ENCODE measurements around the gene PRKN. TPM values are rescaled to one million over a fixed set of nuclear protein-coding genes. Genes with fewer than 3 reads are reported as not detected.
A peak's percentile ranks its signal among the peaks of the same experiment; 100 is the strongest.

Gene PRKN
- total RNA-seq, 4 donors from 2014 or later = 5.2 to 121 (median 6.9) TPM

GRCh38 chr6:161374971-161375873 lies 1352.3 kb downstream of the PRKN start:
- Histone ChIP-seq H3K4me3 (replicated peaks in 1 of 3) (no peak overlapping the region), H3K27ac (no peak overlapping the region), H3K4me1 (no peaks in the 10 kb centered on the region), H3K9me3 (no peaks in the 10 kb centered on the region), H3K36me3 (no peaks in the 10 kb centered on the region), H3K27me3 (no peaks in the 10 kb centered on the region)
- no peak for TF ChIP-seq POLR2A (IDR thresholded peaks at IDR 0.05)
- TF ChIP-seq, protein P1, sequence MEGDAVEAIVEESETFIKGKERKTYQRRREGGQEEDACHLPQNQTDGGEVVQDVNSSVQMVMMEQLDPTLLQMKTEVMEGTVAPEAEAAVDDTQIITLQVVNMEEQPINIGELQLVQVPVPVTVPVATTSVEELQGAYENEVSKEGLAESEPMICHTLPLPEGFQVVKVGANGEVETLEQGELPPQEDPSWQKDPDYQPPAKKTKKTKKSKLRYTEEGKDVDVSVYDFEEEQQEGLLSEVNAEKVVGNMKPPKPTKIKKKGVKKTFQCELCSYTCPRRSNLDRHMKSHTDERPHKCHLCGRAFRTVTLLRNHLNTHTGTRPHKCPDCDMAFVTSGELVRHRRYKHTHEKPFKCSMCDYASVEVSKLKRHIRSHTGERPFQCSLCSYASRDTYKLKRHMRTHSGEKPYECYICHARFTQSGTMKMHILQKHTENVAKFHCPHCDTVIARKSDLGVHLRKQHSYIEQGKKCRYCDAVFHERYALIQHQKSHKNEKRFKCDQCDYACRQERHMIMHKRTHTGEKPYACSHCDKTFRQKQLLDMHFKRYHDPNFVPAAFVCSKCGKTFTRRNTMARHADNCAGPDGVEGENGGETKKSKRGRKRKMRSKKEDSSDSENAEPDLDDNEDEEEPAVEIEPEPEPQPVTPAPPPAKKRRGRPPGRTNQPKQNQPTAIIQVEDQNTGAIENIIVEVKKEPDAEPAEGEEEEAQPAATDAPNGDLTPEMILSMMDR (IDR thresholded peaks at IDR 0.05) = no peak
- peak; percentile 29 to 34 for DNase-seq
- 58 to 69% methylated on average over 31 of the region's 32 CpGs for WGBS, 2 donors
- intact Hi-C loops (cut with DNase I) = loop anchor here (5.0 to 10.0 kb wide), 4 partner anchors 223 to 640 kb away; partner anchors contain the start of gene MAP3K4

DNA sequence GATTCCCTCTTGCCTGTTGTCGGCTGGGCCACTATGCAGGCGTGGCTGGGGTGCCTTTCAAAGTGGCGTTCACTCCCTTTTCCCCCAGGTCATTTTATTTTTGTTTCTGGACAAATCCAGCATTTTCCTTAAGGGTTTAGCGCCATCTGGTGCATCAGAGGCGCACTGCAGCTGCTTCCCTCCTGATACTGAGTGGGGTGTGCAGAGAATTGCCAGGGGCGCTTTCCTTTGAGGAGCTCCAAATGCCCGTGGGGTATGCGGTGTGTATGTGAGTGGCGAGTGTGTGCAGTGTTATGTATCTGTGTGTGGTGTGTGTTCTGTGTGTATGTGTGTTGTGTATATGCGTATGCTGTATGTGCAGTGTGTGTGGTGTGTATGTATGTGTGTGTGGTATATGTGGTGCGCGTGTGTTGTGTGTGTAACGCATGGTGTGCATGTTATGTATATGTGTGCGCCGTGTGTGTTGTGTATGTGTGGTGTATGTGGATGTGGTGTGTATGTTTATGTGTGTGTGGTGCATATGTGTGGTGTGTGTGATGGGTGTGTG lies 1353.6 kb downstream of the PRKN start:
- H3K27me3 ChIP-seq = no peaks in the 10 kb centered on the region
- 38 to 40% methylated on average over 15 of the region's 15 CpGs for WGBS, 2 donors
- DNase-seq = peak; percentile 72
- no peaks in the 10 kb centered on the region for H3K9me3 ChIP-seq
- intact Hi-C loops (cut with DNase I) = loop anchor here (2.0 to 10.0 kb wide), 4 partner anchors 222 to 639 kb away; partner anchors contain the start of gene MAP3K4
- H3K36me3 ChIP-seq = no peaks in the 10 kb centered on the region
- TF ChIP-seq, protein P1 (IDR thresholded peaks at IDR 0.05) = peak; percentile 82 to 98 (median 92)
- no peak for TF ChIP-seq POLR2A (IDR thresholded peaks at IDR 0.05)
- H3K27ac ChIP-seq = no peak overlapping the region
- H3K4me3 ChIP-seq (replicated peaks in 1 of 3) = no peak overlapping the region
- peaks cover 0 to 3% of the 10 kb centered on the region in 2 donors for H3K4me1 ChIP-seq

DNA sequence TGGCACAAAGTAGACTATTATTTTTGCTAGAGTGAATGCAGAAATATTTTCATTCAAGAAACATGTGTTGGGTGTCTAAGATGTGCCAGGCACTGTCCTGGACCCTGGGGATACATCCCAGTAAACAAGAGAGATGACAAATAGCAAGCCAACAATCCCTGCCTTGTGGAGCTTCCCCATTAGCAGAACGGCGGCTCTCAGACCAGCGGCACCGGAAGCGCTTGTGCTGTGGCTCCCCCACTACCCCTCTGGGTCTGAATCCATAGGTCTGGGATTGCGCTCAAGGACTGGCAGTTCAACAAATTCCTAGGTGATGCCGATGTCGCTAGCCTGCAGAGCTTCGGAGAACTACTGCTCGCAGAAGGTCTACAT lies 1355.2 kb downstream of the PRKN start:
- intact Hi-C loops (cut with DNase I) = loop anchor here (2.0 to 10.0 kb wide), 4 partner anchors 220 to 638 kb away; partner anchors contain the start of gene MAP3K4
- H3K27ac ChIP-seq = no peak overlapping the region
- DNase-seq = no peak
- TF ChIP-seq, protein P1 (IDR thresholded peaks at IDR 0.05) = no peak
- TF ChIP-seq POLR2A (IDR thresholded peaks at IDR 0.05) = no peak
- 92 to 93% methylated on average over 10 of the region's 10 CpGs for WGBS, 2 donors
- peaks cover 0 to 3% of the 10 kb centered on the region in 2 donors for H3K4me1 ChIP-seq
- H3K4me3 ChIP-seq (replicated peaks in 1 of 3) = no peak overlapping the region
- H3K27me3 ChIP-seq = no peaks in the 10 kb centered on the region
- H3K9me3 ChIP-seq = no peaks in the 10 kb centered on the region
- H3K36me3 ChIP-seq = no peaks in the 10 kb centered on the region

GRCh38 chr6:161370880-161371279 lies 1356.7 kb downstream of the PRKN start:
- TF ChIP-seq, protein P1 (IDR thresholded peaks at IDR 0.05) = peak; percentile 73 to 91 (median 86)
- TF ChIP-seq POLR2A (IDR thresholded peaks at IDR 0.05) = no peak
- Histone ChIP-seq H3K27ac (no peak overlapping the region), H3K9me3 (no peaks in the 10 kb centered on the region), H3K27me3 (no peaks in the 10 kb centered on the region), H3K4me1 (peaks cover 0 to 3% of the 10 kb centered on the region in 2 donors), H3K36me3 (no peaks in the 10 kb centered on the region), H3K4me3 (replicated peaks in 1 of 3) (no peak overlapping the region)
- intact Hi-C loops (cut with DNase I) = loop anchor here (5.0 to 10.0 kb wide), 3 partner anchors 219 to 636 kb away; partner anchors contain the start of gene MAP3K4
- peak; percentile 64 to 76 for DNase-seq
- whole genome bisulfite sequencing, 2 donors = 29% methylated on average over 9 of the region's 9 CpGs

All from thyroid gland (tissue), 4 donors.